HepG2 (cell line): ENCODE results near the gene PLD1. TPM values are rescaled to one million over a fixed set of nuclear protein-coding genes. Genes with fewer than 3 reads are reported as not detected.

Source experiments
- ATAC-seq: fragments of 200-7000 bp; cut with Tn5 transposase; 3 replicates; pipeline ENCODE4 v1.9.1; 2020; ENCODE audit warnings: mild to moderate bottlenecking, moderate library complexity
- BruUV-seq: library from RNA; stranded (reverse); fragments of 400-500 nt; replicated peaks from 2 replicates; lab custom pipeline; 2021; lab: Mats Ljungman, UMichigan
- CTCF ChIA-PET: fragments of 300-600 bp; formaldehyde crosslinking; extraction: SDS; loops from one replicate; lab custom pipeline; 2021; ENCODE audit warnings: low total read pairs, inconsistent platforms, low intra/inter-chr PET ratio; lab: Yijun Ruan, JAX
- POLR2A ChIA-PET: fragments of 350-600 bp; sonication (Branson Sonifier 250); formaldehyde crosslinking; loops from one replicate; lab custom pipeline; 2020; ENCODE audit warnings: antibody characterized with exemption, inconsistent platforms; lab: Yijun Ruan, JAX
- DNase-seq: peaks from one replicate; pipeline ENCODE4 v3.0.0-alpha.2; 2015; ENCODE audit warnings: low spot score
- FAIRE-seq: peaks from 3 replicates; lab custom pipeline; 2011; peaks lifted over from hg19 to GRCh38; lab: Jason Lieb, UNC
- H2AFZ ChIP-seq: one replicate; pipeline ENCODE4 v1.6.1; 2011; ENCODE audit warnings: low read length, inconsistent platforms
- H3K27ac ChIP-seq: fragments of 300-600 bp; 3 replicates; pipeline ENCODE4 v1.8.0; 2011; ENCODE audit warnings: mixed run types, mild to moderate bottlenecking, mixed read lengths, low read length, inconsistent platforms; ENCODE audit not compliant: insufficient read depth; ENCODE audit errors: extremely low read length
- H3K27me3 ChIP-seq, 2 experiments: fragments of 200-600 bp in 1 of 2; 2 replicates in 1 of 2; 3 replicates in 1 of 2; pipeline versions ENCODE4 v1.6.0 to v1.8.0; 2011; ENCODE audit warnings: low read length in 2 of 2, mild to moderate bottlenecking in 2 of 2, moderate library complexity in 2 of 2, inconsistent platforms in 1 of 2; ENCODE audit not compliant: insufficient read depth in 2 of 2, control insufficient read depth in 1 of 2
- H3K36me3 ChIP-seq, 2 experiments: fragments of 200-600 bp in 1 of 2; replicated peaks in 1 of 2; 2 replicates in 1 of 2; 3 replicates in 1 of 2; pipeline versions ENCODE4 v1.5.1 to v1.8.0; 2011; ENCODE audit warnings: low read length in 2 of 2, inconsistent platforms in 1 of 2; ENCODE audit not compliant: insufficient read depth in 2 of 2, control insufficient read depth in 1 of 2
- H3K4me1 ChIP-seq: 2 replicates; pipeline ENCODE4 v1.5.1; 2012; ENCODE audit warnings: low read length, inconsistent platforms; ENCODE audit not compliant: insufficient read depth
- H3K4me2 ChIP-seq: 2 replicates; pipeline ENCODE4 v1.6.0; 2011; ENCODE audit warnings: low read depth, low read length, inconsistent platforms
- H3K4me3 ChIP-seq, 3 experiments: fragments of 200-600 bp in 1 of 3; sonication (generic), shearing (Covaris generic) in 1 of 3; replicated peaks in 1 of 3; 2 replicates each; pipeline ENCODE4 v1.5.1; 2011 to 2016; ENCODE audit warnings: low read length in 3 of 3, inconsistent platforms in 2 of 3, low read depth in 2 of 3, mild to moderate bottlenecking in 2 of 3, control low read depth in 1 of 3, mixed read lengths in 1 of 3; ENCODE audit not compliant: insufficient read depth in 1 of 3
- H3K79me2 ChIP-seq: one replicate; pipeline ENCODE4 v1.6.1; 2011; ENCODE audit warnings: low read length, inconsistent platforms; ENCODE audit not compliant: insufficient read depth
- H3K9ac ChIP-seq: 2 replicates; pipeline ENCODE4 v1.6.0; 2011; ENCODE audit warnings: mild to moderate bottlenecking, low read depth, low read length, inconsistent platforms; ENCODE audit not compliant: insufficient read depth
- H3K9me3 ChIP-seq: 2 replicates; pipeline ENCODE4 v1.5.1; 2012; ENCODE audit warnings: mild to moderate bottlenecking, low read length
- H4K20me1 ChIP-seq: 2 replicates; pipeline ENCODE4 v1.6.0; 2011; ENCODE audit warnings: inconsistent platforms, mild to moderate bottlenecking, low read length, moderate library complexity; ENCODE audit not compliant: insufficient read depth
- ADNP ChIP-seq: sonication (generic); formaldehyde crosslinking; IDR thresholded peaks from 2 replicates; pipeline ENCODE4 v1.4.0; 2020; ENCODE audit warnings: missing genetic modification reagents
- FOXK1 ChIP-seq: sonication (generic); formaldehyde crosslinking; IDR thresholded peaks from 2 replicates; pipeline ENCODE4 v1.4.0; 2020; ENCODE audit warnings: low read depth, missing genetic modification reagents, borderline replicate concordance
- FOXK2 ChIP-seq: fragments of 450-650 bp; IDR thresholded peaks from 2 replicates; pipeline ENCODE4 v1.6.1; 2016
- MLLT10 ChIP-seq: sonication (generic); formaldehyde crosslinking; IDR thresholded peaks from 2 replicates; pipeline ENCODE4 v1.4.0; 2020; ENCODE audit warnings: missing genetic modification reagents
- PRPF4 ChIP-seq: fragments of 200-400 bp; formaldehyde crosslinking; IDR thresholded peaks from 2 replicates; pipeline ENCODE4 v1.6.1; 2016; ENCODE audit warnings: low read length, low read depth; ENCODE audit not compliant: poor library complexity, severe bottlenecking
- SYNCRIP ChIP-seq: fragments of 200-400 bp; formaldehyde crosslinking; IDR thresholded peaks from 2 replicates; pipeline ENCODE4 v1.6.1; 2018; ENCODE audit warnings: mild to moderate bottlenecking, low read depth, low read length; ENCODE audit not compliant: insufficient read depth
- TAF15 ChIP-seq: fragments of 200-400 bp; formaldehyde crosslinking; IDR thresholded peaks from one replicate; pipeline ENCODE4 v1.6.1; 2018; ENCODE audit warnings: mild to moderate bottlenecking, low read depth, low read length; ENCODE audit not compliant: poor library complexity, severe bottlenecking
- ZNF292 ChIP-seq: sonication (generic); formaldehyde crosslinking; IDR thresholded peaks from 2 replicates; pipeline ENCODE4 v1.8.1; 2022; ENCODE audit warnings: mild to moderate bottlenecking, low read depth, missing genetic modification reagents, borderline replicate concordance
- ZNF660 ChIP-seq: sonication (generic); formaldehyde crosslinking; IDR thresholded peaks from 2 replicates; pipeline ENCODE4 v1.5.1; 2020; ENCODE audit warnings: mild to moderate bottlenecking, low read depth, missing genetic modification reagents, borderline replicate concordance
- ZNF75D ChIP-seq: sonication (generic); formaldehyde crosslinking; IDR thresholded peaks from 2 replicates; pipeline ENCODE4 v1.8.1; 2023; ENCODE audit warnings: missing genetic modification reagents, mild to moderate bottlenecking, borderline replicate concordance
- ZNF780A ChIP-seq: sonication (generic); formaldehyde crosslinking; IDR thresholded peaks from 2 replicates; pipeline ENCODE4 v1.8.0; 2022; ENCODE audit warnings: mild to moderate bottlenecking, missing genetic modification reagents, moderate library complexity
- ZNF839 ChIP-seq: sonication (generic); formaldehyde crosslinking; IDR thresholded peaks from 2 replicates; pipeline ENCODE4 v1.4.0; 2020; ENCODE audit warnings: missing genetic modification reagents, mild to moderate bottlenecking, borderline replicate concordance
- WGBS: methylation state at CpG from one replicate; pipeline ENCODE4 v1.1.6; 2017; ENCODE audit warnings: low lambda C conversion rate; 5-methylcytosine and 5-hydroxymethylcytosine counted together
- in situ Hi-C: cut with HindIII; loops from 2 replicates; pipeline ENCODE4 v1.10.0; 2017; ENCODE audit warnings: low pct_unique_long_range_greater_than_20kb; ENCODE audit not compliant: extremely low pct_ligation_motif_present
- intact Hi-C: fragments of 100-400 bp; cut with micrococcal nuclease; formaldehyde crosslinking; loops from one replicate; pipeline ENCODE4 v1.10.0; 2022; ENCODE audit not compliant: unreplicated experiment
- polyA plus RNA-seq, 8 experiments: library from polyadenylated mRNA; depleted of rRNA in 3 of 8; stranded (reverse) in 7 of 8; unstranded in 1 of 8; fragments of >200 nt; fragmentation: Illumina TruSeq in 4 of 8; extraction: Trizol in 4 of 8; gene quantifications; 2 replicates each; pipeline versions ENCODE4 v1.2.1 to v1.2.3, GENCODE V29; 2011 to 2016; ENCODE audit warnings: low read depth in 4 of 8, missing spikeins in 1 of 8, mixed read lengths in 1 of 8; ENCODE audit not compliant: insufficient read depth in 1 of 8
- total RNA-seq, 5 experiments: library from RNA; depleted of rRNA; stranded (reverse); fragments of >200 nt; fragmentation: Illumina TruSeq; extraction: Trizol; gene quantifications; 2 replicates each; pipeline ENCODE4 v1.2.3, GENCODE V29; 2016; ENCODE audit warnings: low read depth in 1 of 5
- TF ChIP-seq, protein P1 (sequence below): sonication (generic); formaldehyde crosslinking; conservative IDR thresholded peaks from 2 replicates; pipeline ENCODE4 v1.4.0; 2020; ENCODE audit warnings: missing genetic modification reagents
- TF ChIP-seq, protein P2 (sequence below): sonication (generic); formaldehyde crosslinking; IDR thresholded peaks from 2 replicates; pipeline ENCODE4 v1.4.0; 2020; ENCODE audit warnings: mild to moderate bottlenecking, missing genetic modification reagents
- TF ChIP-seq, protein P3 (sequence below): sonication (generic); formaldehyde crosslinking; IDR thresholded peaks from 2 replicates; pipeline ENCODE4 v1.8.1; 2023; ENCODE audit warnings: mild to moderate bottlenecking, missing genetic modification reagents
- TF ChIP-seq, protein P4 (sequence below): sonication (generic); formaldehyde crosslinking; IDR thresholded peaks from 2 replicates; pipeline ENCODE4 v1.8.0; 2022; ENCODE audit warnings: missing genetic modification reagents, low read depth, mild to moderate bottlenecking, borderline replicate concordance

The PLD1 gene
- total and polyA plus RNA-seq, 2 of the 13 experiments (the other 11 are each of a cell fraction or from before 2014, with no cell fraction given), result 27.1 to 59.4 TPM

DNA sequence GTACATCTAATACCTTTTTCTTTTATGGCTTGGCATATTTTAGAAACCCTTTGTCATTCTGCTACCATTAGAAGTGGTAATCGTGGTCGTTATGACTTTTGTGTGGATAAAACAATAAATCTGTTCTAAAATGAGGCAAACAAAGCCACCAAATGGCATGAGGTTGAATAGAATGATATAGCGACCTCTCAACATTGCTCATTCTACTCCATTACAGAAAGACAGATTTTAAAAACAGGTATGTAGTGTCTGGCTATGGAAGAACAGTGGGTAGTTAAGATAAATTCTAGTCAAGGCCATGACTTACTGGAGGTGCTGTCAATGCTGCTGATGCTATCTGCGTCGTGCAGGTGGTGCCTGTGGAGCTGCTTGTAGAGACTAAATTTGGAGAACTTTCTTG is 123.2 kb downstream of the PLD1 start (continued):
- TF ChIP-seq ZNF660 (CRISPR knock-in tag), result no peak
- TF ChIP-seq ZNF839 (CRISPR knock-in tag), result no peak
- no peak for TF ChIP-seq PRPF4
- no peak for TF ChIP-seq SYNCRIP
- TF ChIP-seq FOXK2, result no peak
- no peak for TF ChIP-seq ADNP (CRISPR knock-in tag)
- no peak for TF ChIP-seq MLLT10 (CRISPR knock-in tag)
- TF ChIP-seq ZNF292, result no peak
- TF ChIP-seq, protein P1, sequence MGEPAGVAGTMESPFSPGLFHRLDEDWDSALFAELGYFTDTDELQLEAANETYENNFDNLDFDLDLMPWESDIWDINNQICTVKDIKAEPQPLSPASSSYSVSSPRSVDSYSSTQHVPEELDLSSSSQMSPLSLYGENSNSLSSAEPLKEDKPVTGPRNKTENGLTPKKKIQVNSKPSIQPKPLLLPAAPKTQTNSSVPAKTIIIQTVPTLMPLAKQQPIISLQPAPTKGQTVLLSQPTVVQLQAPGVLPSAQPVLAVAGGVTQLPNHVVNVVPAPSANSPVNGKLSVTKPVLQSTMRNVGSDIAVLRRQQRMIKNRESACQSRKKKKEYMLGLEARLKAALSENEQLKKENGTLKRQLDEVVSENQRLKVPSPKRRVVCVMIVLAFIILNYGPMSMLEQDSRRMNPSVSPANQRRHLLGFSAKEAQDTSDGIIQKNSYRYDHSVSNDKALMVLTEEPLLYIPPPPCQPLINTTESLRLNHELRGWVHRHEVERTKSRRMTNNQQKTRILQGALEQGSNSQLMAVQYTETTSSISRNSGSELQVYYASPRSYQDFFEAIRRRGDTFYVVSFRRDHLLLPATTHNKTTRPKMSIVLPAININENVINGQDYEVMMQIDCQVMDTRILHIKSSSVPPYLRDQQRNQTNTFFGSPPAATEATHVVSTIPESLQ (CRISPR knock-in tag), result no peak
- no peak for TF ChIP-seq ZNF75D
- TF ChIP-seq TAF15, result no peak
- TF ChIP-seq, all 625 proteins: peak for 0

DNA sequence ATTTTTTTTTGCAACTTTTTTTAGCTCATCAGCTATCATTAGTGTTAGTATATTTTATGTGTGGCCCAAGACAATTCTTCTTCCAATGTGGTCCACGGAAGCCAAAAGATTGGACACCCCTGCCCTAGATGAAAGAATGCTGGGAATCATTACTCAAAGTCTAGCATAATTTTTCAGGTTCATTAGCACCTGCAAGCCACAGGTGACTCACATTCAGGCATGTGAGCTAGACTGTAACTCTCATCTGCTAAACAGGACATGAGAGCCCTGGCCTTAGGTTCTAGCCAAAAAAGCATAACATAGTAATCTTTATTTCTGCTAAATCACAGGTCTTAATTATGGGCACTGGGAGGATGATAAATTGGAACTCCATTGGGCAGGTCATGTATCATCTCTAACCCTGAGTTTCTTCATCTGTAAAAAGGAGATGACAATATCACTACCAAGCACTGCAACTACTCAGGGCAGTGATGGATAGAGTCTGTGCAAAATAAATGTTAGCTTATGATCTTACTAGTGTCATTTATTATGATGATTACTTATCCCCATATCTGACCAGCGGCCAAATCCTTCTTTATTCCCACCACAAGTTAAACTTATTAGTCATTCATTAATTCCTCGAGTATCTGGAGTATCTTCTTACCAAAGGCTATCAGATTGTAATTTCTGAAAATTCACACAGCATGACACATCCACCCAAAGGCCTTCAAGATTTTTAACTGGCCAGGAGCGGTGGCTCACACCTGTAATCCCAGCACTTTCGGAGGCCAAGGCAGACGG is 125.0 kb downstream of the PLD1 start:
- Histone ChIP-seq H3K27me3 (no peaks in the 10 kb centered on the region), H3K9ac (no peak overlapping the region), H3K4me1 (peaks cover 22% of the 10 kb centered on the region), H3K27ac (no peak overlapping the region), H3K36me3 (peaks cover 13 to 50% of the 10 kb centered on the region in 2 experiments), H3K9me3 (no peaks in the 10 kb centered on the region), H3K4me2 (no peak overlapping the region), H4K20me1 (no peaks in the 10 kb centered on the region), H3K4me3 (no peak overlapping the region), H2AFZ (no peak overlapping the region), H3K79me2 (no peaks in the 10 kb centered on the region)
- FAIRE-seq (no peak), DNase-seq (no peak), ATAC-seq (no peak)
- intact Hi-C loops, result no loop called here
- CTCF ChIA-PET, result no interaction called here
- no TSS peak for BruUV-seq
- 98% methylated on average over 6 of the region's 6 CpGs for WGBS
- POLR2A ChIA-PET, result no interaction called here
- in situ Hi-C loops, result no loop called here
- TF ChIP-seq FOXK1 (CRISPR knock-in tag) (no peak), ZNF780A (CRISPR knock-in tag) (no peak)
- TF ChIP-seq, protein P2, sequence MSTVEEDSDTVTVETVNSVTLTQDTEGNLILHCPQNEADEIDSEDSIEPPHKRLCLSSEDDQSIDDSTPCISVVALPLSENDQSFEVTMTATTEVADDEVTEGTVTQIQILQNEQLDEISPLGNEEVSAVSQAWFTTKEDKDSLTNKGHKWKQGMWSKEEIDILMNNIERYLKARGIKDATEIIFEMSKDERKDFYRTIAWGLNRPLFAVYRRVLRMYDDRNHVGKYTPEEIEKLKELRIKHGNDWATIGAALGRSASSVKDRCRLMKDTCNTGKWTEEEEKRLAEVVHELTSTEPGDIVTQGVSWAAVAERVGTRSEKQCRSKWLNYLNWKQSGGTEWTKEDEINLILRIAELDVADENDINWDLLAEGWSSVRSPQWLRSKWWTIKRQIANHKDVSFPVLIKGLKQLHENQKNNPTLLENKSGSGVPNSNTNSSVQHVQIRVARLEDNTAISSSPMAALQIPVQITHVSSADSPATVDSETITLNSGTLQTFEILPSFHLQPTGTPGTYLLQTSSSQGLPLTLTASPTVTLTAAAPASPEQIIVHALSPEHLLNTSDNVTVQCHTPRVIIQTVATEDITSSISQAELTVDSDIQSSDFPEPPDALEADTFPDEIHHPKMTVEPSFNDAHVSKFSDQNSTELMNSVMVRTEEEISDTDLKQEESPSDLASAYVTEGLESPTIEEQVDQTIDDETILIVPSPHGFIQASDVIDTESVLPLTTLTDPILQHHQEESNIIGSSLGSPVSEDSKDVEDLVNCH (CRISPR knock-in tag), result no peak
- TF ChIP-seq, protein P3, sequence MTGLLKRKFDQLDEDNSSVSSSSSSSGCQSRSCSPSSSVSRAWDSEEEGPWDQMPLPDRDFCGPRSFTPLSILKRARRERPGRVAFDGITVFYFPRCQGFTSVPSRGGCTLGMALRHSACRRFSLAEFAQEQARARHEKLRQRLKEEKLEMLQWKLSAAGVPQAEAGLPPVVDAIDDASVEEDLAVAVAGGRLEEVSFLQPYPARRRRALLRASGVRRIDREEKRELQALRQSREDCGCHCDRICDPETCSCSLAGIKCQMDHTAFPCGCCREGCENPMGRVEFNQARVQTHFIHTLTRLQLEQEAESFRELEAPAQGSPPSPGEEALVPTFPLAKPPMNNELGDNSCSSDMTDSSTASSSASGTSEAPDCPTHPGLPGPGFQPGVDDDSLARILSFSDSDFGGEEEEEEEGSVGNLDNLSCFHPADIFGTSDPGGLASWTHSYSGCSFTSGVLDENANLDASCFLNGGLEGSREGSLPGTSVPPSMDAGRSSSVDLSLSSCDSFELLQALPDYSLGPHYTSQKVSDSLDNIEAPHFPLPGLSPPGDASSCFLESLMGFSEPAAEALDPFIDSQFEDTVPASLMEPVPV (CRISPR knock-in tag), result no peak
- TF ChIP-seq, protein P4, sequence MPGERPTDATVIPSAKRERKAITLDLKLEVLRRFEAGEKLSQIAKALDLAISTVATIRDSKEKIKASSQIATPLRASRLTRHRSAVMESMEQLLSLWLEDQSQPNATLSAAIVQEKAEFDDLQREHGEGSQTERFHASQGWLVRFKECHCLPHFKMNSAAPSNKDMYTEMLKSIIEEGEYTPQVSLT (CRISPR knock-in tag), result no peak
